HG03108 (cell line): ENCODE data around the gene OFD1.
A peak's percentile ranks its signal among the peaks of the same experiment; 100 is the strongest.

Source experiments
- ATAC-seq: cut with Tn5 transposase; IDR thresholded peaks from one replicate; pipeline ENCODE4 v1.9.1; 2021; ENCODE audit warnings: moderate library complexity; ENCODE audit not compliant: unreplicated experiment

OFD1 gene

DNA sequence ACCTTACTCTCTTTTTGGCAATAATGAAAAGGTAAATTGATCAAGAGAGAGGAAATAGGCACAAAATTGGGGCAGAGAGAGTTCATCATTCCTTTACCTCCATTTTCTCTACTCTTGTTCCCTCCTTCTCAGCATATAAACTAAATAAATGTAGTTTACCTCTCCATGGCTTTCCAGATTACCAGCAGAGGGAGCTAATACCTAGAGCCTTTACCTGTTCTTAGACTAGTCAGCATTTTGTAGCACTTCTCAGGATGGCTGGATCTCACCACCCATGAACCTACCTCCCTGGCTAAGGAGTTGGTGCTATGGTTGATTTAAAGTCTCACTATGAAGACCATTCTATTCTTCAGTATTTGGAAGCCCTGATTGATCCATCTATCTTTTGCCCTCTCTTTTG lies 15.7 kb downstream of the OFD1 start:
- ATAC-seq = no peak

DNA sequence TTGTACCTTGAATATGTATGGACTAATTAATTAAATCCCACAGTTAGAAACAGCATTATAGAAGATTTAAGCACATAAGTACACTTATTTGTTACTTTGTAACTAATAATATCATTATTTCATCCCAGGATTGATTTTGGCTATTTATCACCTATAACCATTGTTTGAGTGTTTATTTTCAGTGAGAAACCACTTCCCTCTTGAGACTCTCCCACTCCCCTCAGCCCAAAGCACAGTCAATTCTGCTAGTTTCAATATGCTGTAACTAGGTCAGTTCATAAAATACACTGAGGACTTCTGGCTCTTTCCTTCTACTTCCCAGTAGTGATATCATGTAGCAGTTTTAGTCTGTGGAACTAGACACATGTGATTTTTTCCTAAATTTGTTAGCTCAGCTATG lies 16.3 kb downstream of the OFD1 start:
- ATAC-seq = peak; percentile 42

DNA sequence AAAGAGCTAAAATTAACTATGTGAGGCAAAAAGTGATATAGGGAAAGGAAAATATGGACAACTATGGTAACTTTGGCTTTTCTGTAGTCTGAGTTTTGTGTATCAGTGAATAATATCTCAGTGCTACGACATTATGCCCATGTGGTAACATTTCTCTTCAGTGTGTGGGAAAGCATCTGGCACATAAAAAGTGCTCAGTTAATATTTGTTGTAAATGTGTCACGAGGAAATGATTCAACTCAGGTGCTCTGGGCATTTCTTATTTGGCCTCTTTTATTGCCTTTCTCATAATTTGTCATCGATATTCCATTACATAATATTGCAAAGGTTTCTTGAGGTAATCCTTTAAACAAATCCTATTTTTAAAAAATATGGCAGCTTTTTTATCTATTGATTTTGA lies 17.6 kb downstream of the OFD1 start:
- ATAC-seq = no peak

DNA sequence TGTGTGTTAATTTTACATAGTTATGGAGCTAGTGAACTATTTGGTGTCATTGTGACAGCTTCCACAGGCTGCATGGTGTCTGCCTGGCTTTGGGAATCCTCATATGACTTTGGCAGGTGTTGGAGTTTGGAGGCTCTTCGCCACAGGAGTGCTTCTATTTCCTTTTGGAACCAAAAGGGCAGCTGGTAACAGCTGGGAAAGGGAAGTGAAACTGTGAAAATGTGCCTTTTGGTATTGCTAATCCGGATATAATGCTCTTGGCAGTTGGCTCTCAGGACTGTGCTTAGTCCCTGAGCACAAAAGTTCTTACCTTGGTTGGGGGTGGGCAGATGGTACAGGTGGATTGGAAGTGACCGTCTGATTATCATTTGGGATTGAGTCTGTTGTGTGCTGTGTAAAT lies 18.1 kb downstream of the OFD1 start:
- peak; percentile 49 for ATAC-seq

DNA sequence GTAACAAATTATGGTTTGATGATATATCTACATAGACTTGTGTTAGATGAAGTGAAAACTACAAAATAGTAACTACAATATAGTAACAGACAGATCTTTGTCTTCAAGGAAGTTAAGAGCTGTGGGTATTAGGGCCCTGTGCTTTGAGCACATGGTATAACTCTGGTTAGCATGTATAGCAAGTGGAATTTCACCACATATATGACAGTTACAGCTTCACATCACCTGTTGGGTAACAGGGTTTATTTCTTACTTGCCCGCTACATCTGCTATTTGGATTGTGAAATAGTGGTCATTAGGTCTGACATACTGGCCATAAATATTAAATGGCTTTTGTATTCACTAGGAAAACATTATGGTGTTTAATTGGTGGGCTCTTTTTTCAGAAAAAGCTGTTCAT lies 20.2 kb downstream of the OFD1 start:
- ATAC-seq = no peak

DNA sequence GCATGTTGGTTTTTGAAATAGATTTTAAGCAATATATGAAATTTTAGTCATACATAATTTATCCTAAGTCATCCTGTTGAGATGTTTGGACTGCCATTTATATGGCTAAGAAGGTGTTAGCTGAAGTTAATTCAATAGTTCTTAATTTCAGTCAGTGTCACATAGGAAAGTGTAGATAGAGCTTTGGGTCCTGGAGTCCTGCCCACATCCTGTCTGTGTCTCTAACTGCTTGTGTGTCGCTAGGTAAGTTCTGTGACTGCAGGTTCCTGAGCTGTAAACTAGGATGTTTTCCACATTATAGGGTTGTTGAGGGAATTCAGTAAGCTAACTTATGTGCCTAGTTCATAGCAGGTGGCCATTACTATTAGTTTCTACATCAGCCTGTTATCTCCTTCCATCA lies 20.7 kb downstream of the OFD1 start:
- ATAC-seq = no peak

DNA sequence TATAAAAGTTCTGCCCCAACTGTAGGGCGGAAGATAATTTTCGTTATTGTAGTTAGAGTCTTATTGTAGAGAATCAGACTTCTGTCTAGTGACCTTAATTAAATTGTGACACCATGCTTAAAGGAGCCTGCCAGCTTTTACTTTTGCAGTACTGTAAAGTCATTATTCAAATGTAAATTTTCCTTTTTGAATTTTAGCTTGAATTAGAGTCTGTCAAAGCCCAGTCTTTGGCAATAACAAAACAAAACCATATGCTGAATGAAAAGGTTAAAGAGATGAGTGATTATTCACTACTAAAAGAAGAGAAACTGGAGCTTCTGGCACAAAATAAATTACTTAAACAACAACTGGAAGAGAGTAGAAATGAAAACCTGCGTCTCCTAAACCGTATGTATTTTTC lies 21.8 kb downstream of the OFD1 start:
- no peak for ATAC-seq

DNA sequence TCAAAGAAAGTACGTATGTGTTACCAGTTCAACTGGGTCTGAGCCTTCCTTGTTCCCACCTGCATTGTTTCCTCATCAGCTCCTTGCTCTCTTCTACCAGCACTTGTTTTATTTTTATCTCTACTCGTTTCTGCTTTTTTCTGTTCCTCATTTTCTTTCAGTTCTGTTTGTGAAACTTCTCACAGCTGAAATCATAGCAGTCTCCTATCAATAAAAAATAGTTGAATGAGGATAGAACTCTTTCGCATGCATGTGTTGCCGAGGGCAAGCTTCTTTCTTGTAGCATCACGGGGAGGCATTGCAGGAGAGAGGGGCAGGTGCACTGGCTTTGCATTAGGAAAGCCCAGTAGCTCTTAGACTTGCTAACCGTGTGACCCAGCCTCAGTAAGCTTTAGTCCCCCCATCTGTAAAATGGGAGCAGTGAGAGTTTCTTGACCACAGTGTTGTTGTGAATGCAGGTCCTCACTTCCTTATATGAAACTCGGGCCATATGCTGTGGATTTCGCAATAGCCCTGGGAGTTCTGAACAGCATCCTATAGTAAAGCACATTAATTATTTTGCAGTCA lies 24.7 kb downstream of the OFD1 start:
- peak; percentile 61 for ATAC-seq

DNA sequence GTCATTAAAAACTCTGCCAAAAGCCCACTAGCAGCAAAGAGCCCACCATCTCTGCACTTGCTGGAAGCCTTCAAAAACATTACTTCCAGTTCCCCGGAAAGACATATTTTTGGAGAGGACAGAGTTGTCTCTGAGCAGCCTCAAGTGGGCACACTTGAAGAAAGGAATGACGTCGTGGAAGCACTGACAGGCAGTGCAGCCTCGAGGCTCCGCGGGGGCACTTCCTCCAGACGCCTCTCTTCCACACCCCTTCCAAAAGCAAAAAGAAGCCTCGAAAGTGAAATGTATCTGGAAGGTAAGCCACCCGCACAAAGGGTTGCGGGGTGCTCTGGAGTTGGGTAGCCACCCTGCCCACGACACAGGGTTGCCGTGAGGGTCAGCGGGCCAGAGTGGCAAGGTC lies 25.9 kb downstream of the OFD1 start:
- ATAC-seq = no peak

DNA sequence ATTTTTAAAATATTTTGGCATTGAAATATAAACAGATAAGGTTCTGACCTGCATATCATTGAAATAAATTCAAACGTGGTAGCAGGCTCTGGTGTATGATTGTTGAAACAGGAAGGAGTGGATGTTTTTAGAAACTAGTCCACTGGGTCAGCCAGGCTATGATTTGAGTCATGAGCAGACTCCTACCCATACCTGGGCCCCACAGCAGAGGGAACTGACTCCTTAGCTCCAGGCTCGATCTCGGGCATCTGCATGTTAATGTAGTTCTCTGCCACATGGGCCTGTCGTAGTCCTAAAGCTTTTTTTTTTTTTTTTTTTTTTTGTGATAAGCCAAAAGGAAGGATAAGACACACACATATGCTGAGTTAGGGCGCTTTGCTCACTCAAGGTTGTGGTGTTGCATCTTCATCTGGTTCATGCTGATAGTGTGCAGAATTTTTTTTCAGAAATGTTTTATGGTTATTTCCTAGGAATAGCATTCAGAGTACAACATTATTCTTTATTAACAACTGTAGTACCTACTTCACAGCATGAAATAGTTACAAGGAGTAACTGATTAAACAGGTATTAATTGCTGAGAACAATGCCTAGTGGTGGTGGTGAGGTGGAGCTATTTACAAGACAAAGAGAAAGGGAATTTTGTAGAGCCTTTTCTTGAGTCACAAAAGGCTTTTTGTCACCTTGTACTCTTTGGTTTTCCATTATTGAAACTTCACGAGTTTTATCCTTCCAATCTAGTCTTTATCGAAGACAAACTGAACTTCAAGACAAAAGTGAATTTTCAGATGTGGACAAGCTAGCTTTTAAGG lies 27.3 kb downstream of the OFD1 start:
- ATAC-seq = peak; percentile 63

DNA sequence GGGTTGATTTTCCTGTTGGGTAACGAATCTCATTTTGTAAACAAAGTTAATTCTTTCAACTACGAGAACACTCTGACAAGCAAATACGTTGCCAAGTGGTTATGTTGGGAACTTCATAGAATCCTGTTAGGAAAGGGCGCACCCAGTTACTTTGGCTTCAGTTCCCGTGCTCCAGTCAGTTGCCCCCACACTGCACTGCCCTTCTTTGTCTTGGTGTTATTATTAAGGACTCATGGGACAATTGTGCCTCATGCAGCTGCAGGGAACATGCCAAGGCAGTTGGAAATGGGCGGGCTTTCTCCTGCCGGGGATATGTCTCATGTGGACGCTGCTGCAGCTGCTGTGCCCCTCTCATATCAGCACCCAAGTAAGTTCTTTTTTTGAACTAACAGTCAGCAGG lies 28.9 kb downstream of the OFD1 start:
- no peak for ATAC-seq

DNA sequence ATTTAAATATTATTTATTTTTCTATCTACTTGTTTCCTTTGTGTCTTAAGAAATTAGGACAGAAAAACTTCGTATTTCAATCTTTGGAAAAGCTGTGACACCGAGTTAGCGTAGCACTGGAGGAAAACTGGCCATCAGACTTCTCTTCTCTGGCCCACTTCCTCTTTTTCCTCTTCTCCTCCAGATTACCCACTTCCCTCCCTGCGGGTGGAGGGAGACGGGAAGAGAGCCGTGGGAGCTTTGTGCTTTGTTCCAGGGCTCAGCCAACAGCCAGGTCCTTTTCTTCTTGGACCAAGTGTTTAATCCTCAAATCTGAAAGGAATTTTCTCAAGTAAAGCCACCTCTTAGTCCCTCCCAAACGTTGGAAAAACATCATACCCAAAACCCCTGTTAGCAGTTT lies 29.7 kb downstream of the OFD1 start:
- ATAC-seq = no peak

DNA sequence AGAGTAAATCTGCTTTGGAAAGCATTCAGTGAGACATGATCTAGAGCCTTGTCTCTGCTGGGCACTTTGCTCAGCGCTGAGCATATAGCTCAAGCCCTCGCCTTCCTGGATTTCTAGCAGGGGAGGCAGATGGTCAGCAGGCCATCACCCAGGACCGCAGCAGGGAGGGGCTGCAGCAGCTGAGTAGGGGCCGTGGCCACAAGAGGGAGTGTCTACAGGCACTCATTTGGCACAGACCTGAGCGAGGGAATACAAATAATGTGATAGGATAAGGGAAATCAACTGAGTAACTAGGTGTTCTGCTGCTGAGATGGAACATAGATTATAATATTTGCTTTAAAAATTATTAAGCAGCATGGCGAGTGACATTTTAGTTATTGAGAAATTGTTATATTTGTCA lies 30.2 kb downstream of the OFD1 start:
- no peak for ATAC-seq

DNA sequence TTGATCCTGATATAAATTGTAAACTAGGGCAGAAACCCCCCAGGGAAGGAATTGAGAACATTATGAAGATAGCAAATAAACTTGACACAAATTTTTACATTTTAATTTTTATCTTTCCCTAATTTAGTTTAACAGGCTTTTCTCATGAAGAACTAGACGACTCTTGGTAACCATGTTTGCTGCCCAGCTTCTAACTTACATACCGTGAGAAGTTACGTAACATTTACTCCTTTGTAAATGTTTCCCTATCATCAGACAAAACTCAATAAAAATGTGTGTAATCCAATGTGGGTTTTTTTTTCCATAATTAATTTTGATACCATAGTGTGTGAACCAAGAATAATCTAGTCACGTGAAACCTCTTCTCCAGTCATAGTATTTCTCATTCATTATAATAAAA lies 34.4 kb downstream of the OFD1 start:
- ATAC-seq = no peak

DNA sequence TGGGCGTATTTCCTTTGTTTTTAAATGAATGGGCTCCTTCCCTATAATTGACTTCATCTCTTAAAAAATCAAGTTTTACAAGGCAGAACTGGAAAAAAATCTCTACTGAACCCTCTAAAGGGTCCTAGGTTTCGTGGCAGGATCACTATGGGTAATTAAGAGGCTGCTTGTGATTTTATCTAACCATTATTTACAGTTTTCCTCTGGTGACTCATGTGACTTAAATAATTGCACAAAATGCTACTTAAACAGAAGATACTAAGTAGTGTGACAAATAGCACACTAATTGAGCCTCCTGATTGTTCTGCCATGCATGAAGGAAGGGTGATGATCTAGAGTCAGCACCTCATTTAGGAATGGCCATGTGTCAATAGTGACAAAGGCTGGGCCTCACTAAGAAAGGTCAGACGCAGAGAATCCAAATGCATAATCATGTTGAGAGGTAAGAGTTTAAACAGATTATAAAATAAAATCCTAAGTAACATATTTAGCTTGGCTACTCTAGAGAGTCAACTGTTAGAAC lies 35.5 kb downstream of the OFD1 start:
- ATAC-seq = no peak

DNA sequence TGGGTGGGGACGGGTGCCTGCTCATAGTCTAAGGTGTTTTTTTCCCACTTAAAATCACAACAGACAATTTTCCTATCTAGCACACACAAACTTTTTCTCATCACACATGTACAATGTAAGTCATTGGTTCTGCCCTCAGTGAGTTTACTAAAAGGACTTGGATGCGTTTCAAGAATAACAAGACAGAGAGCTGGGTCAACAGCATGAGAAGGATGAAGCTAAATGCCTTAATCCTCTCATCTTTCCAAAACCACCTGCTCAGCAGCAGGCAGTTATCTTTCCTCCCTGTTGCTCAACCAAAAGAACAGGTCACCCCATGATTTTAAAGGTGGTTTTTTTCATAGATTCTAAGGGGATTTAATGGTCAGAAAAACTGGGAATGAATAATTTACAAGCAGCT lies 40.1 kb downstream of the OFD1 start:
- ATAC-seq = no peak

DNA sequence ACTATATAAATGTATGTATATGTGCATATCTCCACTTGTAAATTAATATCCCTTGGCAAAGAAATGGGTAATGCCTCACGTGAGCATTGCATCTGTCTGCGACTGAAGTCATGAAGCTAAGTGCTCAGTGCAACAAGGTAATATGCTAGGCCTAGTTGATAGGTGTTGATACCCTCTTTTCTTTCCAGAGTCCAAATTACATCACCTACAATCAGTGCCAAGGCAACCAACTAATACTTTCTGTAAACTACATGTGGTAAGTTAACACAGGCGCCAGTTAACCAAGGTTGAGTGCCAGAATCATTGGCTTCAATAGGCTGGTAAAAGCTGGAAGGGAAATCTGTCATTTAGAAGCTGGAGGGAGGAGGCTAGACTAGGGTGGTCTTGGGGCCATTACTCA lies 41.3 kb downstream of the OFD1 start:
- no peak for ATAC-seq

DNA sequence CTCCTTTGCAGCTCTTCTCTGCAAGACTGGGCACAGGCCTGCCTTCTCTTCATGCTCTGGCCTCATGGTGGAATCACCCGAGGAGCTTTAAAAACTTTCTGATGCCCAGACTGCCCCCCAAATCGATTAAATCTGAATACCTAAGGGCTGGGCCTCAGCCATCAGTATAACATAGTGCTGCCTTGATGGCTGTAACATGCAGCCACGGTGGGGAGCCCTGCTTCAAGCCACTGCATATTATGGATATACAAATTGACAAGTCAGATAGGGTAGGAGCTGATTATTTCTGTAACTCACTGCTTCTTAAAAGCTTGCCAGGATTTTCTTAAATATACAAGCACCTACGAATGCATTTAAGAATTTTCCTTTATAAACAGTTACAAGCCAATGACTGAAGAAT lies 41.8 kb downstream of the OFD1 start:
- no peak for ATAC-seq

DNA sequence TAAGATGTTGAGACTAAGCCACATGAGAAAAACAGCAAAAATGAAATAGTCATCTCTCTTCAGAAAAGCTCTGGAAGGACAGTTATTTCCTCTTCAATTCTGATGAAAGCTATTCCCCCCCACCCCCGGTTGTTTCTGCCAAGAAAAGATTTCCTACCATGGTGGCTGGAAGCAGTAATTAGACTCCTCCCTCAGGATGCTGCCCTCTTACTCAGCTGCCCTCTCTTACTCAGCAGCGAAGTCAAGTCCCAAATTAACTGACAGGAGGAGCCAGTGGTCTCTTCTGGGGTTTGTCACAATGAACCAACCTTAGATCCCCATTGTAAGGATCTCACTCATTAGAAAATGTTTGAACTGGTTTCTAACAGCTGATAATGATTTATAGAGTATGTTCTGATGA lies 44.4 kb downstream of the OFD1 start:
- ATAC-seq = no peak

DNA sequence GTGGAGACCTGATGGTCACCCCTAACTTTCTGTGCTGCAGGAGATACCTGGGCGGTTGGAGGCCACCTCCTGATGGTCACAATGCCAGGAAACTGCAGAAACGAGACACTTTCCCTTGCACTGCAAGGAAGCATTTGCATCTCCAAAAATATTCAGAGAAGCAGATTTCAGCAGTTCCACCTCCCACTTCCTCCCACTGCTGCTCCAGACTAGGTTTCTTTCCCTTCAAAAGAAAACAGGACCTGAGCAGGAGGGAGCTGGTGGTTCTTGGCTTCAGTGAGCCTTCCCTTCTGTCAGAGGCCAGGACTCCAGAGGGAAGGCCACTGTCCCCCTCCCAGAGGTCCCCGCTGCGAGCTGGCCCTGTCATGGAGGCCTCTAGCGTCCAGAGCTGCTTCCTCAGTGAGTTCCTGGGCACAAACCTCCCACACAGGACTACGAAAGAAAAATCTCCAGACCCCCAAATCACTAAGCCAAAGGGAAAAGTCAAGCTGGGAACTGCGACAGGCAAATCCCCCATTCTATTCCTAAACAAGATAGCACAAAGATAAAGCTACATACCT lies 46.4 kb downstream of the OFD1 start:
- ATAC-seq = no peak

DNA sequence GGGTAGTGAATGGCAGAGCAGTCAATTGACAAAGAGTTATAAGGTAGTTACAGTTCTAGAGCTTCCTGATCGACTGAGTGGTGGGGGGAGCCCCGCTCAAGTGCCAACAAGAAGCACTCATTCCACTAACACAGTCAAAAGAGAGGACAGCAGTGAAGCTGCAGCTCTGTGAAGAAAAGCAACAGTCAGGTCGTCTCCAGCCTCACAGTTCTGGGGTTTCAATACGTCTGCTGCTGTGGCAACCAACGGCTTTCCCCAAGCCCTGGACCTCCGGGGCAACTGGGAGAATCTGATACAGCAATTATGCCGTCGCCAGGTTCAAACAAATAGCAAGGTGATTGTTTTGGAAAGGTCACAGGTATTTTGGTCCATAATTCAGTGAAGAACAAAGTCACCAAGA lies 51.5 kb downstream of the OFD1 start:
- ATAC-seq = no peak
